H1 (cell line): ENCODE data around the gene LCP1. TPM values are rescaled to one million over a fixed set of nuclear protein-coding genes. Genes with fewer than 3 reads are reported as not detected.

ENCODE experiments used
- CBX5 ChIP-seq: fragments of 300-800, 300-1000 bp; sonication (generic); IDR thresholded peaks from 2 replicates; pipeline ENCODE4 v1.7.1; 2016; ENCODE audit warnings: antibody characterized with exemption, low read length, low read depth
- CHD2 ChIP-seq: IDR thresholded peaks from 2 replicates; pipeline ENCODE4 v1.6.1; 2012; ENCODE audit warnings: low read length, improper control_type of control experiment
- NANOG ChIP-seq: IDR thresholded peaks from 2 replicates; pipeline ENCODE4 v1.6.1; 2011; ENCODE audit warnings: low read length, low read depth, mild to moderate bottlenecking, inconsistent platforms; ENCODE audit not compliant: insufficient read depth, poor library complexity, severe bottlenecking
- NRF1 ChIP-seq: IDR thresholded peaks from 2 replicates; pipeline ENCODE4 v1.6.1; 2011; ENCODE audit warnings: mild to moderate bottlenecking, low read depth, low read length, improper control_type of control experiment
- PHF8 ChIP-seq: fragments of 200-600 bp; sonication (generic); conservative IDR thresholded peaks from 2 replicates; pipeline ENCODE4 v1.7.1; 2012; ENCODE audit warnings: low read depth, mild to moderate bottlenecking, inconsistent platforms, low read length, moderate library complexity
- POLR2A ChIP-seq, 2 experiments: IDR thresholded peaks; 1 replicate in 1 of 2; 2 replicates in 1 of 2; pipeline ENCODE4 v1.6.1; 2011; ENCODE audit warnings: low read depth in 2 of 2, low read length in 2 of 2, mild to moderate bottlenecking in 2 of 2; ENCODE audit errors: control extremely low read depth in 1 of 2
- SP1 ChIP-seq: IDR thresholded peaks from 2 replicates; pipeline ENCODE4 v1.6.1; 2011; ENCODE audit warnings: low read depth, low read length
- SP4 ChIP-seq: IDR thresholded peaks from 2 replicates; pipeline ENCODE4 v1.6.1; 2012; ENCODE audit warnings: low read length, inconsistent platforms
- SRF ChIP-seq: IDR thresholded peaks from 2 replicates; pipeline ENCODE4 v1.6.1; 2011; ENCODE audit warnings: mild to moderate bottlenecking, low read depth, low read length, moderate library complexity
- polyA plus RNA-seq, 7 experiments: library from polyadenylated mRNA; depleted of rRNA in 3 of 7; stranded (reverse) in 5 of 7; unstranded in 2 of 7; fragments of >200 nt in 5 of 7; fragments of 200-250 nt in 2 of 7; gene quantifications; 1 replicate in 5 of 7; 2 replicates in 1 of 7; 4 replicates in 1 of 7; pipeline versions ENCODE4 v1.2.1 to v1.2.3, GENCODE V29; 2011 to 2013; ENCODE audit warnings: missing spikeins in 2 of 7, mixed read lengths in 2 of 7
- total RNA-seq: library from RNA; stranded (reverse); fragmentation: NEBNext Ultra II Directional; extraction: Animal tissue kit (Norgen Biotek cat#: 25700); gene quantifications from 2 replicates; pipeline ENCODE4 v1.2.1, GENCODE V29; 2021
- TF ChIP-seq, protein P1 (sequence below): fragments of 300-600 bp; sonication (generic); IDR thresholded peaks from 2 replicates; pipeline ENCODE4 v1.7.1; 2012; ENCODE audit warnings: low read length, moderate library complexity, mild to moderate bottlenecking, inconsistent platforms; ENCODE audit not compliant: insufficient replicate concordance
- TF ChIP-seq, protein P2 (sequence below): IDR thresholded peaks from 2 replicates; pipeline ENCODE4 v1.6.1; 2011; ENCODE audit warnings: low read length, improper control_type of control experiment

The LCP1 gene
- total and polyA plus RNA-seq, 2 of the 8 experiments (the other 6 are each of a cell fraction or from before 2014, with no cell fraction given) = 0.65 to 4.3 TPM

DNA sequence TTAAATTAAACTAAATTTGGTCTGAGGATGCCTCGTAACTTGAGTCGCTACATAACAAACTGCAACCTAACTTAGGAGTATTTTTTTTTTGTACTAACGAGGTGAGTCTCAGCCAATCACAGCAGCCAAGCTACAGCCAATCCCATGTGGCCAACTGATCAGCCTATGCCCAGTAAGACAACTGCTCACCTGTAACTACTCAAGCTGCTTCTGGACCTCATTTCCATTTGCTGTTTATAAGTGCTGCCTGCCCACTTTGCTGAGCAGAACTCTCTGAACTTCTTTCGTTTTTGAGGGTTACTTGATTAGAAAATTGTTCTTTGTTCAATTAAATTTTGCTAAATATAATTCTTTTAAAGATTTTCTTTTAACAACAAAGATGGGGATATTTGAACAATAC is 81.0 kb downstream of the LCP1 start (continued):
- TF ChIP-seq, protein P1, sequence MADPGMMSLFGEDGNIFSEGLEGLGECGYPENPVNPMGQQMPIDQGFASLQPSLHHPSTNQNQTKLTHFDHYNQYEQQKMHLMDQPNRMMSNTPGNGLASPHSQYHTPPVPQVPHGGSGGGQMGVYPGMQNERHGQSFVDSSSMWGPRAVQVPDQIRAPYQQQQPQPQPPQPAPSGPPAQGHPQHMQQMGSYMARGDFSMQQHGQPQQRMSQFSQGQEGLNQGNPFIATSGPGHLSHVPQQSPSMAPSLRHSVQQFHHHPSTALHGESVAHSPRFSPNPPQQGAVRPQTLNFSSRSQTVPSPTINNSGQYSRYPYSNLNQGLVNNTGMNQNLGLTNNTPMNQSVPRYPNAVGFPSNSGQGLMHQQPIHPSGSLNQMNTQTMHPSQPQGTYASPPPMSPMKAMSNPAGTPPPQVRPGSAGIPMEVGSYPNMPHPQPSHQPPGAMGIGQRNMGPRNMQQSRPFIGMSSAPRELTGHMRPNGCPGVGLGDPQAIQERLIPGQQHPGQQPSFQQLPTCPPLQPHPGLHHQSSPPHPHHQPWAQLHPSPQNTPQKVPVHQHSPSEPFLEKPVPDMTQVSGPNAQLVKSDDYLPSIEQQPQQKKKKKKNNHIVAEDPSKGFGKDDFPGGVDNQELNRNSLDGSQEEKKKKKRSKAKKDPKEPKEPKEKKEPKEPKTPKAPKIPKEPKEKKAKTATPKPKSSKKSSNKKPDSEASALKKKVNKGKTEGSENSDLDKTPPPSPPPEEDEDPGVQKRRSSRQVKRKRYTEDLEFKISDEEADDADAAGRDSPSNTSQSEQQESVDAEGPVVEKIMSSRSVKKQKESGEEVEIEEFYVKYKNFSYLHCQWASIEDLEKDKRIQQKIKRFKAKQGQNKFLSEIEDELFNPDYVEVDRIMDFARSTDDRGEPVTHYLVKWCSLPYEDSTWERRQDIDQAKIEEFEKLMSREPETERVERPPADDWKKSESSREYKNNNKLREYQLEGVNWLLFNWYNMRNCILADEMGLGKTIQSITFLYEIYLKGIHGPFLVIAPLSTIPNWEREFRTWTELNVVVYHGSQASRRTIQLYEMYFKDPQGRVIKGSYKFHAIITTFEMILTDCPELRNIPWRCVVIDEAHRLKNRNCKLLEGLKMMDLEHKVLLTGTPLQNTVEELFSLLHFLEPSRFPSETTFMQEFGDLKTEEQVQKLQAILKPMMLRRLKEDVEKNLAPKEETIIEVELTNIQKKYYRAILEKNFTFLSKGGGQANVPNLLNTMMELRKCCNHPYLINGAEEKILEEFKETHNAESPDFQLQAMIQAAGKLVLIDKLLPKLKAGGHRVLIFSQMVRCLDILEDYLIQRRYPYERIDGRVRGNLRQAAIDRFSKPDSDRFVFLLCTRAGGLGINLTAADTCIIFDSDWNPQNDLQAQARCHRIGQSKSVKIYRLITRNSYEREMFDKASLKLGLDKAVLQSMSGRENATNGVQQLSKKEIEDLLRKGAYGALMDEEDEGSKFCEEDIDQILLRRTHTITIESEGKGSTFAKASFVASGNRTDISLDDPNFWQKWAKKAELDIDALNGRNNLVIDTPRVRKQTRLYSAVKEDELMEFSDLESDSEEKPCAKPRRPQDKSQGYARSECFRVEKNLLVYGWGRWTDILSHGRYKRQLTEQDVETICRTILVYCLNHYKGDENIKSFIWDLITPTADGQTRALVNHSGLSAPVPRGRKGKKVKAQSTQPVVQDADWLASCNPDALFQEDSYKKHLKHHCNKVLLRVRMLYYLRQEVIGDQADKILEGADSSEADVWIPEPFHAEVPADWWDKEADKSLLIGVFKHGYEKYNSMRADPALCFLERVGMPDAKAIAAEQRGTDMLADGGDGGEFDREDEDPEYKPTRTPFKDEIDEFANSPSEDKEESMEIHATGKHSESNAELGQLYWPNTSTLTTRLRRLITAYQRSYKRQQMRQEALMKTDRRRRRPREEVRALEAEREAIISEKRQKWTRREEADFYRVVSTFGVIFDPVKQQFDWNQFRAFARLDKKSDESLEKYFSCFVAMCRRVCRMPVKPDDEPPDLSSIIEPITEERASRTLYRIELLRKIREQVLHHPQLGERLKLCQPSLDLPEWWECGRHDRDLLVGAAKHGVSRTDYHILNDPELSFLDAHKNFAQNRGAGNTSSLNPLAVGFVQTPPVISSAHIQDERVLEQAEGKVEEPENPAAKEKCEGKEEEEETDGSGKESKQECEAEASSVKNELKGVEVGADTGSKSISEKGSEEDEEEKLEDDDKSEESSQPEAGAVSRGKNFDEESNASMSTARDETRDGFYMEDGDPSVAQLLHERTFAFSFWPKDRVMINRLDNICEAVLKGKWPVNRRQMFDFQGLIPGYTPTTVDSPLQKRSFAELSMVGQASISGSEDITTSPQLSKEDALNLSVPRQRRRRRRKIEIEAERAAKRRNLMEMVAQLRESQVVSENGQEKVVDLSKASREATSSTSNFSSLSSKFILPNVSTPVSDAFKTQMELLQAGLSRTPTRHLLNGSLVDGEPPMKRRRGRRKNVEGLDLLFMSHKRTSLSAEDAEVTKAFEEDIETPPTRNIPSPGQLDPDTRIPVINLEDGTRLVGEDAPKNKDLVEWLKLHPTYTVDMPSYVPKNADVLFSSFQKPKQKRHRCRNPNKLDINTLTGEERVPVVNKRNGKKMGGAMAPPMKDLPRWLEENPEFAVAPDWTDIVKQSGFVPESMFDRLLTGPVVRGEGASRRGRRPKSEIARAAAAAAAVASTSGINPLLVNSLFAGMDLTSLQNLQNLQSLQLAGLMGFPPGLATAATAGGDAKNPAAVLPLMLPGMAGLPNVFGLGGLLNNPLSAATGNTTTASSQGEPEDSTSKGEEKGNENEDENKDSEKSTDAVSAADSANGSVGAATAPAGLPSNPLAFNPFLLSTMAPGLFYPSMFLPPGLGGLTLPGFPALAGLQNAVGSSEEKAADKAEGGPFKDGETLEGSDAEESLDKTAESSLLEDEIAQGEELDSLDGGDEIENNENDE = no peak
- no peak for TF ChIP-seq SP1
- TF ChIP-seq SRF = no peak
- no peak for TF ChIP-seq CBX5
- TF ChIP-seq, protein P2, sequence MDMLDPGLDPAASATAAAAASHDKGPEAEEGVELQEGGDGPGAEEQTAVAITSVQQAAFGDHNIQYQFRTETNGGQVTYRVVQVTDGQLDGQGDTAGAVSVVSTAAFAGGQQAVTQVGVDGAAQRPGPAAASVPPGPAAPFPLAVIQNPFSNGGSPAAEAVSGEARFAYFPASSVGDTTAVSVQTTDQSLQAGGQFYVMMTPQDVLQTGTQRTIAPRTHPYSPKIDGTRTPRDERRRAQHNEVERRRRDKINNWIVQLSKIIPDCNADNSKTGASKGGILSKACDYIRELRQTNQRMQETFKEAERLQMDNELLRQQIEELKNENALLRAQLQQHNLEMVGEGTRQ = no peak
- no peak for TF ChIP-seq POLR2A (IDR thresholded peaks at IDR 0.05; ENCODE audit: control extremely low read depth in 1 of 2, low read depth in 2 of 2, low read length in 2 of 2)
- TF ChIP-seq CHD2 = no peak
- TF ChIP-seq NRF1 = no peak
- TF ChIP-seq NANOG = no peak
- TF ChIP-seq SP4 = no peak
- TF ChIP-seq PHF8 = no peak
